NCI-H1694 treated with DMSO at 0.1 percent for 48 hours (cell line): ENCODE results near the gene ZP3.
"Not testable (repeated sequence)": the region's sequence is repeated elsewhere in the genome, so short reads cannot be mapped to it uniquely, and the experiment has no call there.

Experiments
- DNase-seq: peaks from one replicate; lab custom pipeline; 2025; lab: John Stamatoyannopoulos, UW

The ZP3 gene

GRCh38 chr7:76485822-76486610 lies 61.3 kb downstream of the ZP3 start:
- not testable (repeated sequence) for DNase-seq

DNA sequence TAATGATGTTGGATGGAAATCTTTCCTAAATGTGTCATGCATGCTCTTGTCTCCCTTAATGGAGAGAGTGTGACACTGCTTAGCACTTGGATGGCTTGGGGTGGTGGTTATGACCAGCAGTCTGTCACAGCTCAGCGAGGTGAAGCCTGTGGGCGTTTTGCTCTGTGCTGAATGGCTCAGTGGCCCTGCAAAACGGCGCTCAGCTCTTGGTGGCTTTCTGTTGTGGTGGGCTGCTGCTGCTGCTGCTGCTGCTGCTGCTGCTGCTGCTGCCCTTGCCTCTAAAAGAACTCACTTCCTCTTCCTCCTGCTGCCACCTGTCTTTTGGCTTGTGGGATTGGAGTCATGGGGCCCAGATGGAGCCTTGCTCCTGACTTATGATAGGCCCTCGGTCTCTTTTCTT lies 61.9 kb downstream of the ZP3 start:
- DNase-seq = not testable (repeated sequence)

DNA sequence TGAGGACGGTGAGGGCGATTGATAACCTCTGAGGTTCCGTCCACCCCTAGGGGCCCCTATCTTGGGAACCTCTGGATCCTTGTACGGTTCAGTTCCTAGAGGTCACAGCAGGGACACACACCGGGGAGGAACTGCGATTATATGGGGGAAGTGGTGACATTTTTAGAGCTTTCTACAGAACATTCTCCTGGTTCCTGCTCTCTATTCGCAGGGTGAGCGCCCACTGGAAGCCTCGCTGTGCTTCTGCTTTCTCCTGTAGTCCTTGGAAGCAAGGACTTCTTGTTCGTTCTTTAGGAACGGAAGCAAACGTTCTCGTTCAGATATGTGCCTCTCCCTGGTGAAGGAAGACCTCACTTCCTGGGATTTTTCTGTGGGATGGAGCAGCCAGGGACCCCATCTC lies 63.2 kb downstream of the ZP3 start:
- not testable (repeated sequence) for DNase-seq
